Measurements from ENCODE around the gene SCAPER.
"Not testable (repeated sequence)": the region's sequence is repeated elsewhere in the genome, so short reads cannot be mapped to it uniquely, and the experiment has no call there.

- not testable (repeated sequence) for TF ChIP-seq CTCF (IDR thresholded peaks at IDR 0.05; ENCODE audit: insufficient read depth, low read length); POLR2AphosphoS5 (IDR thresholded peaks at IDR 0.05; ENCODE audit: low read depth); GABPA (IDR thresholded peaks at IDR 0.05; ENCODE audit: low read depth)
These were observed 212.6 kb downstream of the SCAPER start for GRCh38 chr15:76692546-76692945.

Measured in HL-60 (cell line).